GM10266 (cell line): Measurements from ENCODE around the gene SAMD8.
"Not testable (repeated sequence)": the region's sequence is repeated elsewhere in the genome, so short reads cannot be mapped to it uniquely, and the experiment has no call there.

Experiments used
- DNase-seq: peaks from one replicate; pipeline ENCODE4 v3.0.0; 2012; ENCODE audit errors: extremely low spot score
- CTCF ChIP-seq: IDR thresholded peaks from 2 replicates; pipeline ENCODE4 v1.5.1; 2012; ENCODE audit warnings: mild to moderate bottlenecking, low read depth; ENCODE audit not compliant: control insufficient read depth, insufficient read depth; ENCODE audit errors: missing control alignments

The SAMD8 gene

GRCh38 chr10:75102830-75103673 is 8.4 kb upstream of the SAMD8 start:
- TF ChIP-seq CTCF, result no peak
- no peak for DNase-seq

- no peak for DNase-seq
Measured at GRCh38 chr10:75103881-75104686, 7.4 kb upstream of the SAMD8 start.

GRCh38 chr10:75104842-75105241 is 6.6 kb upstream of the SAMD8 start:
- TF ChIP-seq CTCF, result no peak
- DNase-seq, result no peak

More at GRCh38 chr10:75103881-75104686, 7.4 kb upstream of the SAMD8 start:
- no peak for TF ChIP-seq CTCF

GRCh38 chr10:75105576-75106197 is 5.8 kb upstream of the SAMD8 start:
- no peak for DNase-seq
- no peak for TF ChIP-seq CTCF

GRCh38 chr10:75106242-75106641 is 5.2 kb upstream of the SAMD8 start:
- no peak for TF ChIP-seq CTCF
- DNase-seq, result no peak

GRCh38 chr10:75106891-75107290 is 4.6 kb upstream of the SAMD8 start:
- DNase-seq, result not testable (repeated sequence)

- DNase-seq, result no peak
- TF ChIP-seq CTCF, result no peak
Measured at GRCh38 chr10:75107756-75108683, 3.4 kb upstream of the SAMD8 start.
